Activated naive CD8-positive, alpha-beta T cell treated with anti-CD3 and anti-CD28 coated beads, Interleukin-2, amount 10 ng/mL, durations not matched to agents 7 days and 5 days (primary cell): ENCODE data around the gene TRIM46. TPM values are rescaled to one million over a fixed set of nuclear protein-coding genes. Genes with fewer than 3 reads are reported as not detected.
"Not testable (repeated sequence)": the region's sequence is repeated elsewhere in the genome, so short reads cannot be mapped to it uniquely, and the experiment has no call there.

ENCODE experiments used
- ATAC-seq: fragments of 150-1000 bp; cut with Tn5 transposase; one replicate; pipeline ENCODE4 v1.10.0; 2021; ENCODE audit warnings: low read depth, moderate library complexity
- POLR2A ChIA-PET: fragments of 350-600 bp; sonication (Branson Sonifier 250); formaldehyde crosslinking; loops from one replicate; lab custom pipeline; 2021; ENCODE audit warnings: antibody characterized with exemption; lab: Charles Lee
- DNase-seq: peaks from one replicate; pipeline ENCODE4 v3.0.0; 2021
- H3K27ac Mint-ChIP-seq: one replicate; pipeline ENCODE4 v1.8.0; 2022; ENCODE audit warnings: mild to moderate bottlenecking, mixed read lengths
- H3K27me3 Mint-ChIP-seq: one replicate; pipeline ENCODE4 v1.8.0; 2022; ENCODE audit warnings: mild to moderate bottlenecking, moderate library complexity, mixed read lengths
- H3K36me3 Mint-ChIP-seq: one replicate; pipeline ENCODE4 v1.8.0; 2021; ENCODE audit warnings: mild to moderate bottlenecking, mixed read lengths
- H3K4me1 Mint-ChIP-seq: one replicate; pipeline ENCODE4 v1.8.0; 2021; ENCODE audit warnings: mixed read lengths
- H3K4me3 Mint-ChIP-seq: one replicate; pipeline ENCODE4 v1.8.0; 2022; ENCODE audit warnings: mild to moderate bottlenecking, moderate library complexity, mixed read lengths
- H3K9me3 Mint-ChIP-seq: one replicate; pipeline ENCODE4 v1.8.0; 2021; ENCODE audit warnings: mixed read lengths
- total RNA-seq, 2 experiments: library from RNA; stranded (reverse); gene quantifications; one replicate each; pipeline ENCODE4 v1.2.3, GENCODE V29; 2021

Gene TRIM46
- total RNA-seq, 2 experiments from 2014 or later, result 12.4 to 13.4 TPM

GRCh38 chr1:155155996-155156643 lies 17.5 kb upstream of the TRIM46 start:
- H3K27me3 Mint-ChIP-seq, result peaks cover 17% of the 10 kb centered on the region
- POLR2A ChIA-PET, H3K27ac Mint-ChIP-seq, H3K4me3 Mint-ChIP-seq, H3K4me1 Mint-ChIP-seq, H3K36me3 Mint-ChIP-seq, ATAC-seq, H3K9me3 Mint-ChIP-seq, DNase-seq: not testable (repeated sequence)

GRCh38 chr1:155158991-155159390 lies 14.7 kb upstream of the TRIM46 start:
- Mint-ChIP-seq H3K27ac (no peak overlapping the region), H3K36me3 (no peaks in the 10 kb centered on the region), H3K9me3 (no peaks in the 10 kb centered on the region), H3K27me3 (peaks cover 13% of the 10 kb centered on the region), H3K4me1 (no peaks in the 10 kb centered on the region), H3K4me3 (no peak overlapping the region)
- ATAC-seq (no peak), DNase-seq (no peak)
- POLR2A ChIA-PET, result no interaction called here

GRCh38 chr1:155160128-155160527 lies 13.5 kb upstream of the TRIM46 start:
- Mint-ChIP-seq H3K27me3 (peaks cover 7% of the 10 kb centered on the region), H3K36me3 (no peaks in the 10 kb centered on the region), H3K9me3 (no peaks in the 10 kb centered on the region), H3K4me3 (no peak overlapping the region), H3K4me1 (no peaks in the 10 kb centered on the region), H3K27ac (no peak overlapping the region)
- DNase-seq (no peak), ATAC-seq (no peak)
- POLR2A ChIA-PET, result no interaction called here

- H3K4me3 Mint-ChIP-seq, ATAC-seq, H3K36me3 Mint-ChIP-seq, H3K27ac Mint-ChIP-seq, H3K27me3 Mint-ChIP-seq, POLR2A ChIA-PET, H3K4me1 Mint-ChIP-seq, H3K9me3 Mint-ChIP-seq, DNase-seq: not testable (repeated sequence)
Measured at GRCh38 chr1:155162631-155163030, 11.0 kb upstream of the TRIM46 start.

- H3K36me3 Mint-ChIP-seq, POLR2A ChIA-PET, H3K9me3 Mint-ChIP-seq, H3K27ac Mint-ChIP-seq, ATAC-seq, H3K4me3 Mint-ChIP-seq, DNase-seq, H3K27me3 Mint-ChIP-seq: not testable (repeated sequence)
- H3K4me1 Mint-ChIP-seq, result peaks cover 13% of the 10 kb centered on the region
Measured at GRCh38 chr1:155163785-155164184, 9.9 kb upstream of the TRIM46 start.

GRCh38 chr1:155164625-155165024 lies 9.0 kb upstream of the TRIM46 start:
- not testable (repeated sequence) for H3K27ac Mint-ChIP-seq, ATAC-seq, H3K4me3 Mint-ChIP-seq, H3K9me3 Mint-ChIP-seq, DNase-seq, H3K27me3 Mint-ChIP-seq, H3K36me3 Mint-ChIP-seq
- POLR2A ChIA-PET, result interaction anchor here (0.6 to 0.7 kb wide), 2 partner anchors 208 to 858 kb away, joined by 3 to 4 read pairs; no protein-coding TSS in a partner anchor
- H3K4me1 Mint-ChIP-seq, result peaks cover 13% of the 10 kb centered on the region

GRCh38 chr1:155166051-155166470 lies 7.6 kb upstream of the TRIM46 start:
- peaks cover 13% of the 10 kb centered on the region for H3K4me1 Mint-ChIP-seq
- no peak overlapping the region for H3K4me3 Mint-ChIP-seq
- POLR2A ChIA-PET, result interaction anchor here (1.0 kb wide), 1 partner anchor 75 kb away, joined by 3 read pairs; no protein-coding TSS in a partner anchor
- H3K27me3 Mint-ChIP-seq, result no peaks in the 10 kb centered on the region
- no peak for DNase-seq
- no peak for ATAC-seq
- H3K9me3 Mint-ChIP-seq, result no peaks in the 10 kb centered on the region
- H3K36me3 Mint-ChIP-seq, result peaks cover 12% of the 10 kb centered on the region
- no peak overlapping the region for H3K27ac Mint-ChIP-seq

GRCh38 chr1:155166471-155167165 lies 7.0 kb upstream of the TRIM46 start:
- POLR2A ChIA-PET, result interaction anchor here (1.0 to 2.9 kb wide), 3 partner anchors 37 to 75 kb away, joined by 3 to 15 read pairs (median 3); no protein-coding TSS in a partner anchor
- DNase-seq, result no peak
- H3K36me3 Mint-ChIP-seq, result peaks cover 12% of the 10 kb centered on the region
- H3K27me3 Mint-ChIP-seq, result no peaks in the 10 kb centered on the region
- no peak overlapping the region for H3K27ac Mint-ChIP-seq
- no peaks in the 10 kb centered on the region for H3K9me3 Mint-ChIP-seq
- H3K4me1 Mint-ChIP-seq, result peaks cover 13% of the 10 kb centered on the region
- ATAC-seq, result no peak
- H3K4me3 Mint-ChIP-seq, result peak overlapping the region; percentile 63

GRCh38 chr1:155167166-155168104 lies 6.2 kb upstream of the TRIM46 start:
- H3K27me3 Mint-ChIP-seq, result no peaks in the 10 kb centered on the region
- peaks cover 12% of the 10 kb centered on the region for H3K36me3 Mint-ChIP-seq
- peaks cover 19% of the 10 kb centered on the region for H3K4me1 Mint-ChIP-seq
- no peaks in the 10 kb centered on the region for H3K9me3 Mint-ChIP-seq
- ATAC-seq, result peak; percentile 76
- POLR2A ChIA-PET, result interaction anchor here (0.9 to 2.9 kb wide), 4 partner anchors 38 to 82 kb away, joined by 3 to 15 read pairs (median 4); no protein-coding TSS in a partner anchor
- DNase-seq, result peak; percentile 87
- peak overlapping the region; percentile 63 for H3K4me3 Mint-ChIP-seq
- H3K27ac Mint-ChIP-seq, result peak overlapping the region; percentile 54

- POLR2A ChIA-PET, result interaction anchor here (0.9 to 2.9 kb wide), 4 partner anchors 39 to 83 kb away, joined by 3 to 15 read pairs (median 4); no protein-coding TSS in a partner anchor
- Mint-ChIP-seq H3K36me3 (peaks cover 13% of the 10 kb centered on the region), H3K4me1 (peaks cover 21% of the 10 kb centered on the region)
- H3K9me3 Mint-ChIP-seq, H3K27ac Mint-ChIP-seq, DNase-seq, H3K27me3 Mint-ChIP-seq, ATAC-seq, H3K4me3 Mint-ChIP-seq: not testable (repeated sequence)
Measured at GRCh38 chr1:155168105-155168445, 5.6 kb upstream of the TRIM46 start.

- POLR2A ChIA-PET, result interaction anchor here (1.0 to 2.9 kb wide), 2 partner anchors 77 to 80 kb away, joined by 4 to 15 read pairs; no protein-coding TSS in a partner anchor
- no peak overlapping the region for H3K4me3 Mint-ChIP-seq
- DNase-seq (no peak), ATAC-seq (no peak)
- H3K4me1 Mint-ChIP-seq, result peaks cover 26% of the 10 kb centered on the region
- H3K9me3 Mint-ChIP-seq, result no peaks in the 10 kb centered on the region
- no peak overlapping the region for H3K27ac Mint-ChIP-seq
- H3K27me3 Mint-ChIP-seq, result no peaks in the 10 kb centered on the region
- H3K36me3 Mint-ChIP-seq, result peaks cover 14% of the 10 kb centered on the region
Measured at GRCh38 chr1:155168456-155169210, 5.0 kb upstream of the TRIM46 start.

- ATAC-seq (no peak), DNase-seq (no peak)
- POLR2A ChIA-PET, result interaction anchor here (2.9 kb wide), 1 partner anchor 78 kb away, joined by 15 read pairs; no protein-coding TSS in a partner anchor
- Mint-ChIP-seq H3K27ac (no peak overlapping the region), H3K27me3 (no peaks in the 10 kb centered on the region), H3K9me3 (no peaks in the 10 kb centered on the region), H3K36me3 (peaks cover 14% of the 10 kb centered on the region), H3K4me3 (no peak overlapping the region), H3K4me1 (peaks cover 28% of the 10 kb centered on the region)
Measured at GRCh38 chr1:155169541-155169940, 4.1 kb upstream of the TRIM46 start.
